Common myeloid progenitor, CD34-positive (primary cell): Measurements from ENCODE around the gene ARL4D.

Experiments used
- CTCF ChIA-PET: fragments of 350-600 bp; sonication (Branson Sonifier 250); formaldehyde crosslinking; loops from one replicate; lab custom pipeline; 2021; ENCODE audit warnings: antibody characterized with exemption; lab: Charles Lee
- POLR2A ChIA-PET: fragments of 350-600 bp; sonication (Branson Sonifier 250); formaldehyde crosslinking; loops from one replicate; lab custom pipeline; 2021; ENCODE audit warnings: antibody characterized with exemption; lab: Charles Lee
- DNase-seq, 3 donors: peaks; one replicate each; pipeline versions ENCODE4 v3.0.0 to v3.0.0-alpha.2; 2013
- H3K27ac ChIP-seq, 2 experiments: 1 replicate in 1 of 2; 2 replicates in 1 of 2; pipeline ENCODE4 v1.7.0; 2013; ENCODE audit warnings: inconsistent platforms in 2 of 2, low read length in 2 of 2, mild to moderate bottlenecking in 2 of 2, low read depth in 1 of 2, moderate library complexity in 1 of 2; ENCODE audit not compliant: severe bottlenecking in 2 of 2, insufficient read depth in 1 of 2, poor library complexity in 1 of 2
- H3K27me3 ChIP-seq, 5 experiments: replicated peaks in 2 of 5; 1 replicate in 3 of 5; 2 replicates in 2 of 5; pipeline versions ENCODE4 v1.6.1 to v1.7.0; 2013; ENCODE audit warnings: low read length in 4 of 5, mild to moderate bottlenecking in 2 of 5, moderate library complexity in 2 of 5, inconsistent platforms in 1 of 5; ENCODE audit not compliant: insufficient read depth in 5 of 5, control insufficient read depth in 4 of 5
- H3K36me3 ChIP-seq, 4 experiments: 1 replicate in 2 of 4; 2 replicates in 2 of 4; pipeline versions ENCODE4 v1.6.1 to v1.7.0; 2013; ENCODE audit warnings: low read length in 3 of 4, control low read depth in 1 of 4, mild to moderate bottlenecking in 1 of 4; ENCODE audit not compliant: control insufficient read depth in 4 of 4, insufficient read depth in 4 of 4
- H3K4me1 ChIP-seq, 4 experiments: 1 replicate in 3 of 4; 2 replicates in 1 of 4; pipeline versions ENCODE4 v1.6.1 to v1.7.1; 2013; ENCODE audit warnings: low read length in 3 of 4, mild to moderate bottlenecking in 3 of 4, control low read depth in 1 of 4, inconsistent platforms in 1 of 4, moderate library complexity in 1 of 4; ENCODE audit not compliant: control insufficient read depth in 4 of 4, insufficient read depth in 4 of 4; ENCODE audit errors: control extremely low read depth in 1 of 4
- H3K4me3 ChIP-seq, 7 experiments: 1 replicate in 4 of 7; 2 replicates in 3 of 7; pipeline versions ENCODE4 v1.5.1 to v1.7.0; 2013; ENCODE audit warnings: mild to moderate bottlenecking in 7 of 7, low read length in 6 of 7, moderate library complexity in 6 of 7, inconsistent platforms in 2 of 7, low read depth in 2 of 7, control low read depth in 1 of 7; ENCODE audit not compliant: insufficient read depth in 4 of 7, control insufficient read depth in 1 of 7; ENCODE audit errors: extremely low read depth in 1 of 7
- H3K9me3 ChIP-seq, 5 experiments: 1 replicate in 4 of 5; 2 replicates in 1 of 5; pipeline versions ENCODE4 v1.6.1 to v1.7.1; 2013; ENCODE audit warnings: low read length in 4 of 5, mild to moderate bottlenecking in 2 of 5, inconsistent platforms in 1 of 5, low read depth in 1 of 5, moderate library complexity in 1 of 5; ENCODE audit not compliant: control insufficient read depth in 4 of 5, insufficient read depth in 2 of 5; ENCODE audit errors: control extremely low read depth in 1 of 5
- WGBS: methylation state at CpG from one replicate; pipeline ENCODE4 v1.1.5; 2013; ENCODE audit not compliant: insufficient coverage; 5-methylcytosine and 5-hydroxymethylcytosine counted together

The ARL4D gene

DNA sequence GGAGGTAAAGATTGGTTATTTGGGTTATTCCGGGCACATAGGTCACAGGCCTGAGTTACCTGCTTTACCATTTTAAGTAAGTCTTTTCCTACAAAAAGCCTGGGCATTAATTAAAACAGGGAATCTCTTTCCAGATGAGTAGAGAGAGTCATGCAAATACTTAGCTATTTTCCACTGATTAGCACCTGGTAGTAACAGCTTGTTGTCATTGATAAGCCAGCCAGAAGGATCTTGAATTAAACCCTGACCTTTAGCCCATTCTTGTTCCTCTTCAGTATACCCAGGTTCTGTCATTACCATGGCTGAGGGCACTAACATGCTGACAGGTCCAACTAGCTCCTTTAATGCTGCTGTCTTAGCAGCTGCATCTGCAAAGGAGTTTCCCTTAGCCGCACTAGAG is 44.4 kb upstream of the ARL4D start:
- Histone ChIP-seq H3K9me3 (peaks cover 0 to 10% (median 5%) of the 10 kb centered on the region in 5 experiments), H3K4me3 (no peak overlapping the region), H3K27ac (no peak overlapping the region), H3K27me3 (no peaks in the 10 kb centered on the region), H3K4me1 (peaks cover 0 to 6% (median 3%) of the 10 kb centered on the region in 4 experiments), H3K36me3 (no peaks in the 10 kb centered on the region)
- POLR2A ChIA-PET = no interaction called here
- DNase-seq = peak in 1 of 3 donors; percentile 24
- CTCF ChIA-PET = interaction anchor here (0.9 to 1.4 kb wide), 2 partner anchors 21 to 25 kb away, joined by 3 to 5 read pairs; no protein-coding TSS in a partner anchor
- 100% methylated on average over 1 of the region's 2 CpGs for WGBS

GRCh38 chr17:43356450-43356849 is 42.3 kb upstream of the ARL4D start:
- Histone ChIP-seq H3K27ac (no peak overlapping the region), H3K9me3 (no peaks in the 10 kb centered on the region), H3K4me1 (peaks cover 0 to 16% (median 12%) of the 10 kb centered on the region in 4 experiments), H3K36me3 (no peaks in the 10 kb centered on the region), H3K4me3 (no peak overlapping the region), H3K27me3 (no peaks in the 10 kb centered on the region)
- no peak for DNase-seq
- 94% methylated on average over 5 of the region's 5 CpGs for WGBS
- ChIA-PET POLR2A (interaction anchor here (1.2 kb wide), 1 partner anchor 12 kb away, joined by 4 read pairs; no protein-coding TSS in a partner anchor), CTCF (interaction anchor here (1.1 to 3.1 kb wide), 6 partner anchors 13 to 46 kb away, joined by 3 to 13 read pairs (median 5); no protein-coding TSS in a partner anchor)

- no peaks in the 10 kb centered on the region for H3K9me3 ChIP-seq
- H3K4me1 ChIP-seq = peaks cover 0 to 19% (median 13%) of the 10 kb centered on the region in 4 experiments
- POLR2A ChIA-PET = interaction anchor here (1.2 kb wide), 1 partner anchor 11 kb away, joined by 4 read pairs; no protein-coding TSS in a partner anchor
- CTCF ChIA-PET = interaction anchor here (1.1 to 3.1 kb wide), 6 partner anchors 13 to 46 kb away, joined by 3 to 13 read pairs (median 5); no protein-coding TSS in a partner anchor
- H3K36me3 ChIP-seq = no peaks in the 10 kb centered on the region
- H3K27me3 ChIP-seq = no peaks in the 10 kb centered on the region
- DNase-seq = no peak
- 100% methylated on average over 4 of the region's 4 CpGs for WGBS
- no peak overlapping the region for H3K4me3 ChIP-seq
- no peak overlapping the region for H3K27ac ChIP-seq
Observed at GRCh38 chr17:43356999-43357398, 41.8 kb upstream of the ARL4D start.

GRCh38 chr17:43359469-43360110 is 39.2 kb upstream of the ARL4D start:
- H3K9me3 ChIP-seq = no peaks in the 10 kb centered on the region
- peak overlapping the region in 6 of 7 experiments; percentile 54 to 83 (median 72) for H3K4me3 ChIP-seq
- ChIA-PET POLR2A (interaction anchor here (1.0 to 3.4 kb wide), 5 partner anchors 9 to 44 kb away, joined by 3 to 44 read pairs (median 20); no protein-coding TSS in a partner anchor), CTCF (interaction anchor here (1.1 to 2.7 kb wide), 3 partner anchors 18 to 26 kb away, joined by 3 to 17 read pairs (median 5); no protein-coding TSS in a partner anchor)
- 92% methylated on average over 16 of the region's 17 CpGs for WGBS
- H3K27me3 ChIP-seq = no peaks in the 10 kb centered on the region
- peaks cover 0 to 24% (median 16%) of the 10 kb centered on the region in 4 experiments for H3K4me1 ChIP-seq
- no peaks in the 10 kb centered on the region for H3K36me3 ChIP-seq
- peak in 1 of 3 donors; percentile 43 for DNase-seq
- peak overlapping the region; percentile 66 to 83 for H3K27ac ChIP-seq

DNA sequence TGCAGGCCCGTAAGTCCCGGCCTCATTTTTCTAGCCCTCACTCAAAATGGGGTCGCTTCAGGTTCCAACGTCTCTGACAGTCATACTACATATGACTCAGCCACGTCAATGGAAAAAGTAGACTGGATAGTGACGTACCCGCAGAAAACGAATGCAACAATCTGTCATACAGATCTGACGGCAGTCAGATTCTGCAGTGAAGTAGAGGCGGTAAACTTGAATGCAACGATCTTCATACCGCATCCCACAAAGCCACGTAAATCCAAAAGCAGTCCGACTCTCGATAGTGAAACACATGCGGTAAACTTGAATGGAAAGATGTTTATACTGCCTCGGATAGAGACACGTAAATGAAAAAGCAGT is 38.4 kb upstream of the ARL4D start:
- peaks cover 0 to 24% (median 16%) of the 10 kb centered on the region in 4 experiments for H3K4me1 ChIP-seq
- H3K27ac ChIP-seq = peak overlapping the region; percentile 66 to 83
- H3K9me3 ChIP-seq = no peaks in the 10 kb centered on the region
- peak; percentile 92 to 98 (median 97) for DNase-seq
- 60% methylated on average over 14 of the region's 18 CpGs for WGBS
- H3K4me3 ChIP-seq = peak overlapping the region in 6 of 7 experiments; percentile 54 to 83 (median 72)
- POLR2A ChIA-PET = interaction anchor here (0.6 to 3.4 kb wide), 19 partner anchors 8 to 362 kb away, joined by 3 to 44 read pairs (median 4); partner anchors contain the start of genes ARL4D, DHX8, NBR1 and RPL27
- no peaks in the 10 kb centered on the region for H3K36me3 ChIP-seq
- CTCF ChIA-PET = interaction anchor here (0.9 to 2.7 kb wide), 4 partner anchors 9 to 125 kb away, joined by 3 to 17 read pairs (median 4); no protein-coding TSS in a partner anchor
- no peaks in the 10 kb centered on the region for H3K27me3 ChIP-seq

GRCh38 chr17:43360739-43361505 is 37.9 kb upstream of the ARL4D start:
- CTCF ChIA-PET = interaction anchor here (0.9 to 2.7 kb wide), 5 partner anchors 8 to 124 kb away, joined by 3 to 17 read pairs (median 3); no protein-coding TSS in a partner anchor
- POLR2A ChIA-PET = interaction anchor here (0.6 to 3.4 kb wide), 22 partner anchors 8 to 363 kb away, joined by 3 to 44 read pairs (median 4); partner anchors contain the start of genes ARL4D, DHX8, NBR1 and RPL27

More at GRCh38 chr17:43360739-43361505, 37.9 kb upstream of the ARL4D start:
- 0% methylated on average over 20 of the region's 56 CpGs for WGBS
- no peaks in the 10 kb centered on the region for H3K36me3 ChIP-seq
- no peaks in the 10 kb centered on the region for H3K27me3 ChIP-seq
- DNase-seq = peak; percentile 100
- peaks cover 0 to 24% (median 16%) of the 10 kb centered on the region in 4 experiments for H3K4me1 ChIP-seq
- peak overlapping the region in 6 of 7 experiments; percentile 54 to 87 (median 78) for H3K4me3 ChIP-seq
- H3K27ac ChIP-seq = peak overlapping the region; percentile 98 to 99
- no peaks in the 10 kb centered on the region for H3K9me3 ChIP-seq
